GM15510 (cell line): Measurements from ENCODE around the gene MICALL2.

Experiments
- POLR2A ChIP-seq: IDR thresholded peaks from 3 replicates; pipeline ENCODE4 v1.6.1; 2011; ENCODE audit warnings: borderline replicate concordance; ENCODE audit not compliant: insufficient read length; ENCODE audit errors: extremely low read depth

Gene MICALL2

GRCh38 chr7:1410992-1411391 lies 48.3 kb downstream of the MICALL2 start:
- no peak for TF ChIP-seq POLR2A

GRCh38 chr7:1409555-1409954 lies 49.7 kb downstream of the MICALL2 start:
- TF ChIP-seq POLR2A = no peak

GRCh38 chr7:1408466-1408865 lies 50.8 kb downstream of the MICALL2 start:
- no peak for TF ChIP-seq POLR2A

GRCh38 chr7:1407892-1408291 lies 51.4 kb downstream of the MICALL2 start:
- TF ChIP-seq POLR2A = no peak

GRCh38 chr7:1404898-1405548 lies 54.2 kb downstream of the MICALL2 start:
- no peak for TF ChIP-seq POLR2A

GRCh38 chr7:1404460-1404809 lies 54.8 kb downstream of the MICALL2 start:
- no peak for TF ChIP-seq POLR2A

GRCh38 chr7:1403638-1404459 lies 55.4 kb downstream of the MICALL2 start:
- TF ChIP-seq POLR2A = no peak

GRCh38 chr7:1402791-1403637 lies 56.3 kb downstream of the MICALL2 start:
- TF ChIP-seq POLR2A = no peak

GRCh38 chr7:1402110-1402790 lies 57.0 kb downstream of the MICALL2 start:
- TF ChIP-seq POLR2A = no peak

- TF ChIP-seq POLR2A = no peak
Observed at GRCh38 chr7:1401011-1401410, 58.3 kb downstream of the MICALL2 start.

GRCh38 chr7:1400371-1400770 lies 58.9 kb downstream of the MICALL2 start:
- no peak for TF ChIP-seq POLR2A

GRCh38 chr7:1397491-1398327 lies 61.6 kb downstream of the MICALL2 start:
- no peak for TF ChIP-seq POLR2A

- no peak for TF ChIP-seq POLR2A
Observed at GRCh38 chr7:1396195-1396594, 63.1 kb downstream of the MICALL2 start.
